GM20000 (cell line): ENCODE measurements around the gene FBXW7.

Experiments used
- DNase-seq: peaks from one replicate; pipeline ENCODE4 v3.0.0; 2012; ENCODE audit warnings: low spot score
- CTCF ChIP-seq: IDR thresholded peaks from 2 replicates; pipeline ENCODE4 v1.5.1; 2012; ENCODE audit warnings: mild to moderate bottlenecking, control low read depth; ENCODE audit errors: extremely low read depth, missing control alignments

FBXW7 gene

GRCh38 chr4:152346979-152347378 lies 188.9 kb downstream of the FBXW7 start:
- TF ChIP-seq CTCF: no peak
- no peak for DNase-seq

GRCh38 chr4:152346526-152346925 lies 189.4 kb downstream of the FBXW7 start:
- DNase-seq: no peak
- TF ChIP-seq CTCF: no peak

- no peak for TF ChIP-seq CTCF
- no peak for DNase-seq
Measured at GRCh38 chr4:152344001-152344400, 191.9 kb downstream of the FBXW7 start.

GRCh38 chr4:152342293-152342692 lies 193.6 kb downstream of the FBXW7 start:
- DNase-seq: no peak
- TF ChIP-seq CTCF: no peak

- no peak for DNase-seq
- no peak for TF ChIP-seq CTCF
Measured at GRCh38 chr4:152340818-152341217, 195.1 kb downstream of the FBXW7 start.

GRCh38 chr4:152339576-152339975 lies 196.3 kb downstream of the FBXW7 start:
- TF ChIP-seq CTCF: no peak
- DNase-seq: no peak

GRCh38 chr4:152334931-152335330 lies 201.0 kb downstream of the FBXW7 start:
- no peak for TF ChIP-seq CTCF

More at GRCh38 chr4:152334931-152335330, 201.0 kb downstream of the FBXW7 start:
- DNase-seq: no peak
